Measurements from ENCODE around the gene HERPUD2.

- no peak for TF ChIP-seq CTCF (IDR thresholded peaks at IDR 0.05; ENCODE audit: poor library complexity)
- no peak for TF ChIP-seq EZH2 (IDR thresholded peaks at IDR 0.05; ENCODE audit: borderline replicate concordance)
These were observed 109.9 kb downstream of the HERPUD2 start for GRCh38 chr7:35584990-35585389.

Measured in hepatocyte (in vitro differentiated cells).